T47D (cell line): ENCODE measurements around the gene POLD1.

ENCODE experiments used
- DNase-seq, 2 experiments: peaks; one replicate each; pipeline versions ENCODE4 v3.0.0 to v3.0.0-alpha.2; 2011 to 2012; ENCODE audit warnings: low read depth in 1 of 2, low spot score in 1 of 2
- JUND ChIP-seq: IDR thresholded peaks from 2 replicates; pipeline ENCODE4 v1.6.1; 2012; ENCODE audit warnings: low read depth
- in situ Hi-C: cut with HindIII; loops from 2 replicates; pipeline ENCODE4 v1.10.0; 2016; ENCODE audit warnings: low sequenced_read_pairs, low pct_unique_long_range_greater_than_20kb

POLD1 gene

GRCh38 chr19:50465000-50465399 lies 80.9 kb downstream of the POLD1 start:
- TF ChIP-seq JUND: no peak
- in situ Hi-C loops: no loop called here
- DNase-seq: no peak

GRCh38 chr19:50465986-50466705 lies 82.0 kb downstream of the POLD1 start:
- DNase-seq: peak in 1 of 2 experiments; percentile 33
- in situ Hi-C loops: no loop called here
- no peak for TF ChIP-seq JUND

GRCh38 chr19:50466706-50467039 lies 82.5 kb downstream of the POLD1 start:
- in situ Hi-C loops: no loop called here
- no peak for TF ChIP-seq JUND
- DNase-seq: no peak

GRCh38 chr19:50467566-50467965 lies 83.4 kb downstream of the POLD1 start:
- no peak for TF ChIP-seq JUND
- DNase-seq: no peak
- in situ Hi-C loops: no loop called here
